HT-29 (cell line): Measurements from ENCODE around the gene FAM124A. TPM values are rescaled to one million over a fixed set of nuclear protein-coding genes. Genes with fewer than 3 reads are reported as not detected.

Experiments used
- DNase-seq: peaks from one replicate; pipeline ENCODE4 v3.0.0-alpha.2; 2015; ENCODE audit warnings: low spot score
- total RNA-seq: library from RNA; depleted of rRNA; stranded (reverse); fragments of >200 nt; shearing (Covaris generic); gene quantifications from 2 replicates; pipeline ENCODE4 v1.2.3, GENCODE V29; 2014

FAM124A gene
- total RNA-seq, 1 experiment from 2014 or later: not detected

DNA sequence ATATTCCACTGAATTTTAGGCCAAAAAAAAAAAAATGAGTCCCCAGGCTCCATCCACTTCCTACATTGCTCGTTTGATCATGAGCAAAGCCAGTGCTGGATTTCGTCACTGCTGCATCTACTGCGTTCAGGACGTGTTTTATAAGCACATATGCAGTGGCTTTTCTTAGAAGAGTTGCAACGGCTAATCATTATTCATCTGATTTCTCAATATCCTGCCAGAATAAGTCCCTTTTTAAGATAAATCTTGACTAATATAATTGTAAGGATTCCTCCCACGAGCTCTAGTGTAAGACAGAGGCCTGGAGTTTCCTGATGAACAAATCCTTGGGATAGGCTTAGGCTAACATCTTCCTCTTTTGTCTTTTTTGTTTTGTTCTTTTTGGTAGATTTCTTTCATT, 19.5 kb downstream of the FAM124A start:
- no peak for DNase-seq

DNA sequence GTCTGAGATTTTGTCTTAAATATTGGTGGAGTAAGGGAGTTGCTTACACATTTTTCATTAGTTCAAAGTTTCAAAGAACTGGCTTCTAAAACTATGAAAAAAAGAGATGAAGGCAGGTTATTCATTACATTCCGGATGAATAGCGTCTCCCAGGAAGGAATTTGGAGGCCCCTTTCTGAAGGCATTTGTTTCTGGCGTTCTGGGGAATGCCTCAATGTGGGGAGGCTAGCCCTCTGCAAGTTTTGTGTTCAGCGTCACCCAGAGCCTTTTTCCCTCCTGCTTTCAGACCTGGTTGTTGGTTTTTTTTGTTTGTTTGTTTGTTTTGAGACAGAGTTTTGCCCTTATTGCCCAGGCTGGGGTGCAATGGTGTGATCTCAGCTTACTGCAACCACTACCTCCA, 21.0 kb downstream of the FAM124A start:
- no peak for DNase-seq

DNA sequence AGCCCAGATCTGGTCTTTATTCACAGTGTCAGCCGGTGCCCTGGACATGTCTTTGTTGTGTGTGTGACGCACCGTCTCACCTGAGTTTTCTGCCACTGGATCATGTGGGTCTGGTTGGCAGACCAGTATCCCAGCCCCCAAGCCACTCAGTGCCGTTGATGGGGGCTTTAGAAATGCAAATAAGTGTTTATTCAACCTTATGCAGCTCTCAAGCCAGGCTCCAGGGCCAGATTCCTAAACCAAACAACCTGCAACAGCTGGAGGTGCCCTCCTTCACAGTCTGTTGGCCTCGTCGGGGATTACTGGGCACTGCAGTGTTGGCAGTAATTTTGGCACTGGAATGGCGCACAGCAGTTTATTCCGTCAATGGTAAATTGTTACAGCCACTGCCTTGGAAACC, 21.6 kb downstream of the FAM124A start:
- no peak for DNase-seq

DNA sequence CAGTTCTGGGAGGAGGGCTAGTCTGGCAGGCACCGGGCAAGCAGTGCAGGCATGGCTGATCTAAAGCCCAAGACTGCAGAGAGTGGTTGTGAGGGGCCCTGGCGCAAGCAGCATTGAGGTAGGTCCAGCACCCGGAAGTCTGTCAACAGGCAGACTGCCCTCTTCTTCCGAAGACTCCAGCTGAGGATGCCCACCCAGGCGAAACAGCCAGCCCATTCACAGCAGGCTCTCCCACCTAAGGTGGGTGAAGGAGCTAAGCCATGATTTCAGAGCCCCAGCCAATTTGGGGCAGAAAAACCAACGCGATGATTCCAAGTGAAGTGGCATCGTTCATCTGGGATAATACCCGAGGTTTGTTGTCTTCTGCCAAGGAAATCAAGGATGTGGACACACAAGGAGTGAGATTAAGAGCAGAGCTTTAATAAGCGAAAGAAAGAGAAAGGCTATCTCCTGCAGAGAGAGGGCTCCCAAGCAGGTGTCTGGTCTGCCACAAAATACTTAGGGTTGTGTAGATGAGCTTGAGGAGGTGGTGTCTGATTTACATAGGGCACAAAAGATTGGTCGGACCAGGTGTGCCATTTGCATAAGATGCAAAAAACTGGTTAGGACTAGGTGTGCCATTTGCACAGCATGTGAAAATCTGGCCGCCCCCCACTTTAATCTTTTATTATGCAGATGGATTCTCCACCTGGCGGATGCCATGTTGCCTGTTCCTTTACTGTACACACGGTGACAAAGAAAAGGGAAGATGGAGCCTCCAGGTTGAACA, 22.6 kb downstream of the FAM124A start:
- DNase-seq: no peak

DNA sequence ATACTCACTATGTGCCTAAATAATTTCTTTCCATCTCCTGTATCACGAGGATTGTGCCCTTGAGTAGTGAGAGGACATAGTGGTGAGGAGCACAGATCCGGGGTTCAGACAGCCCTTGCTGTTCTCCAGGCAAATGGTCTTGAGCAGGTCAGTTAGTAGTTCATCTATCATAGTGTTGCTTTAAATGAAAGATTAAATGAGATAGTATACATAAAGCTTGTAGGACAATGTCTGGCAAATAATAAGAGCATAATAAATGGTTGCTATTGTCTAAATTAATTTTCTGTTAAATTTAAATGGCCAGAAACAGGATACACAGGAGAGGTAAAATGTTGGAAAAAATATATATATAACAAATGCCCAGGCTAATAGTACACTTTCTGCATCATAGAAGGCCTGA, 23.4 kb downstream of the FAM124A start:
- no peak for DNase-seq

DNA sequence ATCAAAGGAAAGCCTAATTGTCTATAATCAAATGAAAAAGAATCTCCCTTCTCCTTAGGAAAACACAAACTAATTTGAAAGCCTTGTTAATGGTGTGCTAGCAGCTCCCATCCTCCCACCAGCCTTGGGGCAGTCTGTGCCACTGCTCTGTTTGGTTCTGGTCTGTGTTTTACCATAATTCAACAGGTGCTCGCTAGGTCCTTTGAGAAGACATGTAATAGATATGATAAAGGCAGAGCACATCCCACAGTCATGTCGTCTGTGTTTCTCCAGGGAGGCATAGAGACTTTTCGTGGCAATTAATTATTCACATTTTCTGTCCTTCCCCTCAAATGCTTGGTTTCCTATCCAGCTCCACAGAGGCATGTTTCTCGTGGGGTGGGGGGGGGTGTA, 23.8 kb downstream of the FAM124A start:
- DNase-seq: no peak

DNA sequence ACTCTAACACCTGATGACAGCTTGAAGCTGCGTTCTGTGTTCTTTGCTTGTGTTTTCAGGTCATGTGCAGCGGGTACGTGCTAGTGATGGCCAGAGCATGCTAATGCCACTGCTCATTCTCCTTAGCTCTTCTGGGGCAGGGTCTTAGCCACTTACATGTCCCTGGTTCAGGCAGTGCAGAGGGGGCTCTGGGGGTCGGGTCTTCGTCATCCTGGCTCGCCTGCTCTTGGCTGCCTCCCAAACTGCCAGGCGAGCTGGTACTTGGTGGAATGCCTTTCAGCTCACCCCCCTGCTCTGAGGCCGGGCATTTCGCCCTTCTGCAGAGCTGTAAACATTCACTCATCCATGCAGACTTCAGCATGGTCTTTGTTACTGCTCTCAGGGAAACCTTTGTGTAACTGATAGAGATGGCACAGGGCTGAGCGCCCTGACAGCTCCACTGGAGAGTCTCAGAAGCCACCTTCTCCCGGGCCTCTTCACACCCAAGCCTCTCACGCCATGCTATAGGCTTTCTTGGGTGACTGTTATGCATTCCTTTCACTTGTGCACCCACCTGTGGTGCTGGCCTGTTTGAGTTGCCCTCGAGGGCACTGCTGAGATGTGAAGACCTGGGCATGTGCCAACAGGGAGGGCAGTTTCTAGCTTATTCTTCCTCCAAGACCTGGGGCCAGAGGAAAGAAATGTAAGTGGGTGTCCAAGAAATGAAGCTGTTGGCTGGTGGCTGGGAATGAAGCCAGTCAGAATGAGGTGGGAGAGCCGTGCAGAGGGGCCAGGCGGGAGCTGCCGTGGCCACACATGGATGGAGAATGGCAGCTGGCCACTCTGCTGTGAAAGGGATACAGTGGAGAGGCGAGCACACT, 24.4 kb downstream of the FAM124A start:
- no peak for DNase-seq

DNA sequence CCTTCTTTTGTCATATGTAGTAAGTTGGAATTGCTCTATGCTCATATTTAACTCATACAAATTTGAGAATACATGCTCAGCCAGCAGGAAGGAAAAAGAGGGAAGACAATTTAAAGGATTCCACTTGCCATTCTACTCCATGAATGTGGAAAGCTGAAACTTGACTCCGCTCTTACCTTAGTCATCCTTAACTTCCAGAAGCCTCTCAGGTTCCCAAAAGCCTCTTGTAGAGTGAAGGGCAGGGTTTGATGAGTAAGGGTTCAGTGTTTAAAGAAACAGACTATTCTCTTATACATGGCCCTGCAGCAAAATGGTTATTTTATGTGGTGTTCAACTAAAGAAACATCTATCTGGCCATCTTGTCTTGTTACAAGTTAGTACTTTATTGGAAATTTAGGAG, 27.1 kb downstream of the FAM124A start:
- no peak for DNase-seq

DNA sequence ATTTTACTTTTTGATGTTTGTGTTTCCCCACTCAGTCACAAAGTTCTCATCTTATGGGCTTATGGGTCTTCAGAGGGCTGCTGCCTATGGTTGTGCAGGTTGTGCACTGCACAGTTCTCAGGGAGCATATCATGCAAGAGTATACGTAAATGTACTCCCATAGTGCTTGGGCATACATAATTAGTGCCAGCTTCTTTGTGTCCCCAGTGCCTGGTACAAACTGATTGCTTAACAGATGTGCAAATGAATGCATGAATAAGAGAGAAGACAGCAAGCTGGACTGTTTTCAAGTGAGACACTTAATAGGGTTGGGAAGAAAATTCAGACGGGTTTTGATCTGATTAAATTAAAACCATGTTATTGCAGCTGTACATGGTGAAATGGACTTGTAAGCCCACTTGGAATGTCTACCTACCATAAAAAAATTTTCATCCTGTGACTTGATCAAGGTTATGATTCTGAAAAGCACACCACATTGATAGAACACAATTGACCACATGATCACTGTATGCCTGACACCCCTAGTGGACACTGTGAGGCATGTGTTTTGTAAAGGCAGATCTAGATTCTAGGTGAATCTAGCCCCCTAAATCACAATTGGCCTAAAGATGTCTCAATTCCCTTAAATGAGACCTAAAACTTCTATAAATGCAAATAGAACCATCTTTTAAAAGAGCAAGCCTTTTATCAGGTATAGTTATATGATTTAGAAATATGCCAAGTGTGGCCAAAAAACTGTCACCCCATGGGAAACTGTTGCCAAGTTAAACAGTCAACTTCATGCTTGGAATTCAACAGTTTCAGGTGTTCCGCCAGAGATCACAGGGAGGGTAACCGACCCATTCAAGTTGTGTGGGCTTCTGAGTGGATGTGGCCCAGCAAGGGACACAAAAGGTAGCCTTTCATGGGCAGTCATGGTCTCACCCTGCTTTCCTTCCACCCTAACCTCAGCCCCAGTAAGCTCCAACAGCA, 27.9 kb downstream of the FAM124A start:
- peak; percentile 39 for DNase-seq

DNA sequence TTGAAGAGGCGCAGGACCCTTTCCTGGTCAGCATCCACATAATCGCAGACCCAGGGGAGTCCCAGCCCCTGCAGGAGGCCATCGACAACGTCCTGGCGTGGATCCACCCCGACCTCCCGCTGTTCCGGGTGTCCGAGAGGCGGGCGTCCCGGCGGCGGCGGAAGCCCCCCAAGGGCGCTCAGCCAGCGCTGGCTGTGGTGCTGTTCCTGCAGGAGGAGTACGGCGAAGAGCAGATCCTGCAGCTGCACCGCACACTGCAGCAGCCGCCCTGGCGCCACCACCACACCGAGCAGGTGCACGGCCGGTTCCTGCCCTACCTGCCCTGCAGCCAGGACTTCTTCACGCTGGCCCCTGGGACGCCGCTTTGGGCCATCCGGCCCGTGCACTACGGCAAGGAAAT, 29.3 kb downstream of the FAM124A start:
- DNase-seq: no peak

DNA sequence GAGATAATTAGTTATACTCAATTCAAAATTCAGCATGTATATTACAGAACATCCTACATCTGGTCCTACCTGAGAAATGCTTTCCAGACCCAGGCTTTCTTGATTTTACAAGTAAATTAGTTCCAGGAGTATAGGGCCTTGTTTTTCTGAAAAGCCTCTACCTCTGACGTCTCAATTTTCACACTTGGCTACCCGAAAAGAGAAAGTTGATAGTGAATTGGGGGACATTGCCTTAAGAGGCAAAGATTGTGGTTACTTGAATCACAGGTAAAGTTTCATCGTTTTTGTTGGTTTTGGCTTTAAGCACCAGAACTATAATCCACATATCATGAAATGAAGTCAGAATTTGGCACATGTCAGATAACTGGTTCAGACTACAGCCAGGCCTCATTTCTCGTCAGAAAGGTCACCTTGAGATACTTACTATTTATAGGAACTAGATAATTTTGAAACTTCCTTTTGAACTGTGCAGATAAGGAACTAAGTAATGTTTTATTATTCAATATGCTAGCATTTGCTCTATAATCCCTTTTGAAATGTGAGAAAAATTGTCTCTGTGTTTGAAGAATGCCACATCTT, 30.8 kb downstream of the FAM124A start:
- DNase-seq: no peak

DNA sequence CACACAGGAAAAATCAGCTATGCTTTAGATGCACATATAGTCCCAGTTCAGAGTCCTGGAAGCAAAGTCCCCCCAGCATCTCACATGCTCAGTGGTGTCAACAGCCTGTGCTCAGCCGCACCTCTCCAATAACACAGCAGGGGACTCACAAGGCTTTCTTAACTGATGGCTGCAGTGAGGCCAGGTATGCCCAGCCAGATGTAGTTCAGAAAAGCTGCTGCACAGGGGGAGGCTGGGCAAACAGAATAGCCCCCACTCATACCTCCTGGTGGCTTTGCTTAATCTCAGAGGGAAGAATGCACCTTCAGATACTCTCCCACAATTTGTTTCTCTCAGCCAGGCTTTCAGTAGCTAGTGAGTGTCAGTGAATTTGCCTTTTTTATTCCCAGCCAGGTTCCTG, 33.4 kb downstream of the FAM124A start:
- no peak for DNase-seq

DNA sequence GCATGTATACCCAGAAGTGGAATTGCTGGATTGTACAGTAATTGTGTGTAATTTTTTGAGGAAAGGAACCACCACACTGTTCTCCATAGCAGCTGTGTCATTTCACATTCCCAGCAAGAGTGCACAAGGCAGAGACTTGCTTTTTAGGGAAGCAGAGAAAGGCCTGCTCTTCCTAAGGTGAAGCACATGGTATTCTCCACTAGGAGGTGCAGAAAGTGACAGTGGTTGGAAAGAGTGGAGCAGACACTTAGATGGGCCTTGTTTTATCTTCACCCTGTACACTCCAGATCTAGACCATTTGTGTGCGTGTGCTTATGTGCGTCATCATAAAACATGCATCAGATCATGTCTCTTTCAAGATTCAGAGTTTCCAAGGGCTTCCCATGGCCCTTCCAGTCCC, 35.0 kb downstream of the FAM124A start:
- DNase-seq: peak; percentile 21

DNA sequence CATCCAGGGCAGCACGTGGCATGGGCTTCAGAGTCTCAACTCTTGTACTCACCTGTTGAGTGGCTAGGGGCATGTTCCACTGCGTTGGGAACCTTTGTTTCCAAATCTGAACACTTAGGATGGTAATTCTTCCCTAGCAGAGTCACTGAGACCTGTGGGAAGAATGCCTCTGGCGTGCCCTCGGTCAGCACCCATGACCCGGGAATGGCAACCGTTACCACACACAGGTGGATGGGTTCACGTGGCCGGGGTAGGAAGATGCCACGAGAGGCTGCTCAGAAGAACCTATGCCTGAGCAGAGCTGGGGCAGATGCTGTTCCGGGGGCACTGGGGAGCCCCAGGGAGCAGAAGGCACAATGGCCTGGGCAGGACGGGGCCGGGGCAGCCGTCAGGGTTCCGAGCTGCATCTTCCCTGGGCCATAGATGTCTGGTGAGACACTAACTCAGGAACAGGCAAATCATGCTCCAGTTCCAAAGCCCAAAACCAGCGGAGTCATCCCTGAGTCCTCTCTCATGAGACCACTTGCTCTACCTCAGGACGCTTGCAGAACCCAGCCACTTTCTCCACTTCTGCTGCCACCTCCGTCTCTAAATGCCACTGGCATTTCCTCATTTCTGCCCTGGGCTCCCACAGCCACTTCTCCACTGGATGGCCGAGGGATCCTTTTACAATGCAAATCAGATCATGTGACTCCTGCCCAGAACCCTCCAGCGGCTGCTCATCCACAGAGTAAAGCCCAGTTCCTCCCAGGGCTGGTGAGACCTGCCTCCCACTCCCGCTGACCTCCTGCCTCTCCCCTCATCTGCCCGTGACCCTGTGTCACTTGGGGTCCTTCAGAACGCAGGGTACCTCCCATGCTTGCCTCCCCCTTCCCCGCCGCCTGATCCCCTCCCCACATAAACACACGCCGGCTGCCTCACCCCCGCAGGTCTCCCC, 36.7 kb downstream of the FAM124A start:
- DNase-seq: no peak

DNA sequence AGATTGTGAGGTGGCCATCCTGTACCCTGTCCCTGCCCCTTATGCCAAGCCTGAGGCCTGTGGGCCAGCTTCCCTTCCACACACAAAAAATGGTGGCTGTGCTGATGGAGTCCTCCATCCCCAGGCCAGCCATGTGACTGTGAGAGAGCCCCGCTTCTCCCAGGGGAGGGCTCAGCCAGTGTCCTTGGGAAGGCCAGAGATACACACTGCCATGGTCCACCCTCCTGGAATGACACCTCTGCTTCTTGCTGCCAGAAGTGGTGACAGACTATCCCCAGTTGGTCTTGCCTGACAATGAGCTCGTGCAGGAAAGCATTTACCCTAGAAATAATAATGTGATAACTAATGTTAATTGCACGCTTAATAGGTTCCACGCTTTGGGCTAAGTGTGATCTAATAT, 38.0 kb downstream of the FAM124A start:
- no peak for DNase-seq

DNA sequence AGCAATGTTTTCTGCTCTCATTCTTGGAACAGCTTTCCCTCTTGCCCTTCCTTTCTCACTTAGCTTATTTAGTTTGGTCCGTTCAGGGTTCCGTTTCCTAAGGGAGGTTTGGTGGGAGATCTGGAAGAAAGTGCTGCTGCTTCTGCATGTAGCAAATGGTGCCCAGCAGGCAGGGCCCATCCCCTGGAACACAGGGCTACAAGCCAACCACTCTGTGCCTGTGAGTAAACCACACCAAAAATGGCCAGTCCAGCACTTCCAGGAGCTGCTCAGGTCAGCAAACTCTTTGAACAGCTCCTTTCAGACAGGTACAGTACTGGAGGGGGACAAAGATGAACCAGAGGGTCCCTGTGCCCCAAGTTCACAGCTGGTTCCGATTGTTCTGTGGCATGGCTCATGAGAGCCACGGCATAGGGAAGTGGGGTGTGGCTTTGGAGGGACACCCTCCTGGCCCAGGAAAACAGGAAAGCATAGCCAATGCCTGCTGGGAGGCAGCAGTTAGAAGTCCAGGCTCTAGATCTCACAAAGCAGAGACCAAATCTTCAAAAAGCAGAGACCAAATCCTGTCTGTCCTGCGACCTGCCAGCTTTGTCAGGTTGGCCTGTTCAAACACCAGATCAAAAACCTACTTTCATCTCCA, 39.5 kb downstream of the FAM124A start:
- DNase-seq: no peak

DNA sequence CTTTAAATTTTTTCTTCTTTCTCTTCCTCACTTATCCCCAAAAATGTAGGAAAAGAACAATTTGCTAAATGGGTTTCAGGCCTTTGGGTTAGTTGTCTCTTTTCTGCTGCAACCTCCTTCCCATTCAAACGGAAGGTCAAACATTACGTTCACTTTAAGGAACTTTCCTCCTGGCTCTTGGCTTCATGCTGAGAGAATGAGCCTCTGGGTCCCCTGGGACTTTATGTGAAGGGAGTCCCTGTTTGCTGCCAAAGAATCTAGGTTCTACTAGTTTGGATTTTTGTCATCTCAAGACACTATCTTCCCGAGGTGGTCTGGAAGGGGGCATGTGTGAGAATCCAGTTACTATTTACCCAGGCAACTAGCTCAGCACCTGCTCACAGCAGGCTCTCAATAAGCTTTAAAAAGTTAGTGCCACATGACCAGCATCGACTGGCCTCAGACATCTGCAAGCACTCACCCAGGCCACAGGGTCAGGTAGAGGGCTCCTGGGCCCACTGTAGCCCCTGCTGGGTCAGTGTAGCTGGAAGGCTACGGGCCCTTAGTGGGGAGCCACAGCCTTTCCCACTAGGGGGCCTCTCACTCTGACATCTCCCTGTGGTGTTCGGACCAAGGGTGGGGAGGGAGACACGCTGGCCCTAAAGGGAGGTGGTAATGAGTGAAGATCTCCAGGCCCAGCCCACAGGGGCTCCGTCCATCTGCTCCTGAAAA, 40.5 kb downstream of the FAM124A start:
- DNase-seq: no peak

DNA sequence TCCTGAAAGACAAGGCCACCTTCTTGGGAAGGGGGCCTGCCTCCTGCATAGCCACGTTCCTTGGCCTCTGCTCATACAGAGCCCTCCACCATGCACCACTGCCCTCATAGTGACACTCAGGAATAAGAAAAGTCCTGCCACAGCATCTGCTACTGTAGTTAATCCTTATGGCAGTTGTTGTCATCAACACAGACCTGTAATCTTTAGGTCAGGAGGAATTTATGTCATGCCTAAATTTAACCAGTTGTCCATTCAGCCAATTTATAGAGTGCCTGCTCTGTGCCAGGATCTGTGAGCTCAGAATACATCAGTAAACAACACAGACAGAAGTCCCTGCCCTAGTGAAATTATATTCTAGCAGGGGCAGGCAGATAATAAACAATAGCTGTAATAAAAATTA, 44.4 kb downstream of the FAM124A start:
- DNase-seq: no peak

DNA sequence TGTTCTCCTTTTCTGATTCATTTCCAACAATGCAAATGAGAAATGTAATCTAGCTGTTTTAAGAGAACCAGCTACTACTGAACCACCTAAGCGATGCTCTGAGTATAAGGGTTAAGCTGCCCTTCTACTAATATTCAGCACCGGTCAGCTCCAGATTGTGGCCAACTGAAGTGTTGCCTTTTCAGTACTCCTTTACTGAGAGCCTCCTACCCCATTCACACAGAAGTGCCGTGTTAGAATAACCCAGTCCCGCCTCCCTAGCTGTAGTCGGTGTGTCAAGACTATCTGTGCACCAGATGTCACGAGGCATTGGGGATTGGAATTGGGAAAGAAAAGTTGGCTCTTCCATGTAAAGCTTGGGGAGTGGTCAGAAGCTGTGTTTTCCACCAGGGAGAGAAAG, 45.4 kb downstream of the FAM124A start:
- no peak for DNase-seq
